K562 (cell line): ENCODE results near the gene MYL12B. TPM values are rescaled to one million over a fixed set of nuclear protein-coding genes. Genes with fewer than 3 reads are reported as not detected.

Experiments
- CHD7 ChIP-seq: fragments of 200-600 bp; sonication (generic); IDR thresholded peaks from one replicate; pipeline ENCODE4 v1.6.1; 2012; ENCODE audit warnings: mild to moderate bottlenecking, low read depth, low read length, inconsistent platforms
- CREM ChIP-seq: IDR thresholded peaks from 2 replicates; pipeline ENCODE4 v1.6.1; 2014; ENCODE audit warnings: antibody characterized with exemption, low read depth
- FOXP4 ChIP-seq: sonication (generic); formaldehyde crosslinking; IDR thresholded peaks from 2 replicates; pipeline ENCODE4 v1.8.0; 2022; ENCODE audit warnings: mild to moderate bottlenecking, missing genetic modification reagents, borderline replicate concordance
- HDAC1 ChIP-seq, 2 experiments: fragments of 450-650 bp; IDR thresholded peaks; 2 replicates each; pipeline ENCODE4 v1.6.1; 2016 to 2017; ENCODE audit warnings: inconsistent platforms in 1 of 2, mild to moderate bottlenecking in 1 of 2, moderate library complexity in 1 of 2
- NONO ChIP-seq, 2 experiments: fragments of 200-400 bp in 1 of 2; fragments of 450-650 bp in 1 of 2; formaldehyde crosslinking in 1 of 2; IDR thresholded peaks; 2 replicates each; pipeline ENCODE4 v1.6.1; 2017; ENCODE audit warnings: low read depth in 2 of 2, mild to moderate bottlenecking in 2 of 2, moderate library complexity in 2 of 2, low read length in 1 of 2
- PYGO2 ChIP-seq: fragments of 450-650 bp; IDR thresholded peaks from 2 replicates; pipeline ENCODE4 v1.6.1; 2016; ENCODE audit warnings: mild to moderate bottlenecking, missing genetic modification characterization, moderate library complexity, missing compliant biosample characterization
- RBM17 ChIP-seq: fragments of 200-400 bp; formaldehyde crosslinking; IDR thresholded peaks from 2 replicates; pipeline ENCODE4 v1.6.1; 2017; ENCODE audit warnings: low read depth, mild to moderate bottlenecking, low read length, borderline replicate concordance
- ZNF134 ChIP-seq: fragments of 250-450 bp; sonication (Bioruptor Pico); conservative IDR thresholded peaks from 2 replicates; pipeline ENCODE4 v1.4.0; 2020
- polyA plus RNA-seq, 8 experiments: library from polyadenylated mRNA; depleted of rRNA in 4 of 8; stranded (reverse) in 5 of 8; unstranded in 3 of 8; fragments of >200 nt; fragmentation: Nextera tagmentation in 2 of 8; fragmentation: Illumina TruSeq in 1 of 8; extraction: Ambion mirVana in 2 of 8; extraction: Trizol in 1 of 8; gene quantifications; 2 replicates each; pipeline versions ENCODE4 v1.2.1 to v1.2.3, GENCODE V29; 2011 to 2014; ENCODE audit warnings: inconsistent platforms in 1 of 8, missing spikeins in 1 of 8
- total RNA-seq, 7 experiments: library from RNA; depleted of rRNA in 6 of 7; stranded (reverse); fragments of >200 nt in 6 of 7; fragmentation: Illumina TruSeq in 2 of 7; extraction: Trizol in 2 of 7; gene quantifications; 2 replicates each; pipeline versions ENCODE4 v1.2.1 to v1.2.3, GENCODE V29; 2011 to 2021; ENCODE audit warnings: low replicate concordance in 1 of 7
- TF ChIP-seq, protein P1 (sequence below): sonication (generic); formaldehyde crosslinking; IDR thresholded peaks from 2 replicates; pipeline ENCODE4 v1.8.0; 2022; ENCODE audit warnings: mild to moderate bottlenecking, missing genetic modification reagents
- TF ChIP-seq, protein P2 (sequence below): fragments of 250-450 bp; sonication (Bioruptor Pico); IDR thresholded peaks from 2 replicates; pipeline ENCODE4 v1.4.0; 2020; ENCODE audit warnings: mild to moderate bottlenecking, moderate library complexity

The MYL12B gene
- total and polyA plus RNA-seq, 9 of the 15 experiments (the other 6 are each of a cell fraction or from before 2014, with no cell fraction given), result 220 to 995 (median 463) TPM

- TF ChIP-seq CHD7 (no peak), PYGO2 (0 out of 2 replicates have a peak, but pooled peaks have one; percentile 10), RBM17 (no peak), HDAC1 (IDR thresholded peaks at IDR 0.05) (peak in 1 of 2 experiments; percentile 85; a peak in 2 of 4 replicates), NONO (IDR thresholded peaks at IDR 0.05; ENCODE audit: low read depth in 2 of 2, low read length in 1 of 2) (no peak), FOXP4 (CRISPR knock-in tag) (peak; percentile 82), ZNF134 (CRISPR knock-in tag) (no peak; the same call in 1 of the 2 replicates), CREM (peak; percentile 91)
- TF ChIP-seq, protein P1, sequence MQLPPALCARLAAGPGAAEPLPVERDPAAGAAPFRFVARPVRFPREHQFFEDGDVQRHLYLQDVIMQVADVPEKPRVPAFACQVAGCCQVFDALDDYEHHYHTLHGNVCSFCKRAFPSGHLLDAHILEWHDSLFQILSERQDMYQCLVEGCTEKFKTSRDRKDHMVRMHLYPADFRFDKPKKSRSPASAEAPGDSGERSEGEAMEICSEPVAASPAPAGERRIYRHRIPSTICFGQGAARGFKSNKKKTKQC, result peak; percentile 86
- TF ChIP-seq, protein P2, sequence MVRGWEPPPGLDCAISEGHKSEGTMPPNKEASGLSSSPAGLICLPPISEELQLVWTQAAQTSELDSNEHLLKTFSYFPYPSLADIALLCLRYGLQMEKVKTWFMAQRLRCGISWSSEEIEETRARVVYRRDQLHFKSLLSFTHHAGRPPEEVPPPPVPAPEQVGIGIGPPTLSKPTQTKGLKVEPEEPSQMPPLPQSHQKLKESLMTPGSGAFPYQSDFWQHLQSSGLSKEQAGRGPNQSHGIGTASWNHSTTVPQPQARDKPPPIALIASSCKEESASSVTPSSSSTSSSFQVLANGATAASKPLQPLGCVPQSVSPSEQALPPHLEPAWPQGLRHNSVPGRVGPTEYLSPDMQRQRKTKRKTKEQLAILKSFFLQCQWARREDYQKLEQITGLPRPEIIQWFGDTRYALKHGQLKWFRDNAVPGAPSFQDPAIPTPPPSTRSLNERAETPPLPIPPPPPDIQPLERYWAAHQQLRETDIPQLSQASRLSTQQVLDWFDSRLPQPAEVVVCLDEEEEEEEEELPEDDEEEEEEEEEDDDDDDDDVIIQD (CRISPR knock-in tag), result peak; percentile 71; the same call in 1 of the 2 replicates
Observed at GRCh38 chr18:3247240-3248061, 14.5 kb upstream of the MYL12B start, which contains the start of gene MYL12A (continued).
